SK-N-MC (cell line): ENCODE data around the gene TRIP6.
A peak's percentile ranks its signal among the peaks of the same experiment; 100 is the strongest.

Experiments used
- DNase-seq: peaks from one replicate; pipeline ENCODE4 v3.0.0-alpha.2; 2011; ENCODE audit warnings: low read depth, low spot score
- H3K27ac ChIP-seq: fragments of 200-600 bp; sonication (generic); 2 replicates; pipeline ENCODE4 v1.5.1; 2016; ENCODE audit warnings: mixed run types
- H3K36me3 ChIP-seq: fragments of 200-600 bp; sonication (generic); 2 replicates; pipeline ENCODE4 v1.6.1; 2017; ENCODE audit warnings: antibody characterized with exemption, low read length, mixed read lengths; ENCODE audit not compliant: insufficient read depth
- H3K4me3 ChIP-seq: fragments of 200-600 bp; sonication (generic); 2 replicates; pipeline ENCODE4 v1.5.1; 2016
- H3K9ac ChIP-seq: fragments of 200-600 bp; sonication (generic); 2 replicates; pipeline ENCODE4 v1.8.0; 2017; ENCODE audit warnings: mixed run types, mixed read lengths; ENCODE audit not compliant: insufficient read length
- H3K9me3 ChIP-seq: fragments of 200-600 bp; sonication (generic); 2 replicates; pipeline ENCODE4 v1.6.1; 2017; ENCODE audit warnings: low read depth, mild to moderate bottlenecking, antibody characterized with exemption, low read length, moderate library complexity, mixed read lengths
- EZH2 ChIP-seq: fragments of 200-600 bp; sonication (generic); IDR thresholded peaks from one replicate; pipeline ENCODE4 v1.6.1; 2017; ENCODE audit warnings: antibody characterized with exemption
- FOXP2 ChIP-seq: optimal IDR thresholded peaks from 2 replicates; pipeline ENCODE3; 2011; ENCODE audit warnings: mild to moderate bottlenecking, moderate library complexity; ENCODE audit not compliant: insufficient read depth; ENCODE audit errors: extremely low read length, control extremely low read depth
- POLR2AphosphoS5 ChIP-seq: IDR thresholded peaks from 2 replicates; pipeline ENCODE4 v1.6.1; 2012; ENCODE audit warnings: mild to moderate bottlenecking, low read depth, low read length, borderline replicate concordance

The TRIP6 gene

GRCh38 chr7:100825215-100825671 is 41.9 kb upstream of the TRIP6 start:
- TF ChIP-seq FOXP2: no peak
- TF ChIP-seq EZH2: no peak
- Histone ChIP-seq H3K36me3 (peaks cover 40% of the 10 kb centered on the region), H3K27ac (no peak overlapping the region), H3K9me3 (no peaks in the 10 kb centered on the region), H3K4me3 (peak overlapping the region; percentile 91), H3K9ac (peak overlapping the region; percentile 87)
- DNase-seq: no peak

DNA sequence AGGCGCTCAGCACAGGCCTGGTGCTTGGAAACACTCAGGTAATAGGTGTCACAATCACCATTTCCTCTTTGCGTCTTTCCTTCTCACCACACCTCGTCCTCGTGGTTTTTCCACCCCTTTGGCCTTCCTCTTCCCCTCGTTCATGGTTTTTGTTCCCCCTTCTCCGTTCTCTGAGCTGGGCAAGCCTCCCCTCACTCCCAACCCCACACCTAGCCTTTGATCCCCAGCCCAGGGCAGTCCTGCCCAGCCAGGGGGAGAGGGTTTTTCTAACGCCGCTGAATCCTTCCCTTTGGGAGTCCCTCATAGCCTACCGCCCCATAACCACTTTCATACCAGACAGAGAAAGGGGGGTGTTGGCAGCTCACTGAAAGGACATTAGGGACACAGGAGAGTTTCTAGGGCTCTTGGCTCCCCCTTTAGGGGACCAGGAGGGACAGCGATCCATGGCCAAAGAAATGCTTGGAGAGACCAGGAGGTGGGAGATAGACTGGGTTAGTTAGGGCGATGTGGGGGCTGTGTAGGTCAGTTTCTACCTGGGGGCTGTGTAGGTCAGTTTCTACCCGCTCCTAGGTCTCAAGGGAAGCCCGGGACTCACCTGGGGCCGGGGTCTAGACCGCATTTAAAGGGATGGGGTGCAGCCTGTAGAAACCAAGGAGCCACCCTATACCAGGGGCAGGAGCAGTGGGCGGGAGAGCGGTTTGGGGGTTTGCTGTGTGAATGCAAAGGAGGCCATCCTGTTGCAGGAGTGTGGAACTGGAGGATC is 41.3 kb upstream of the TRIP6 start:
- H3K27ac ChIP-seq: no peak overlapping the region; the same call in 1 of the 2 replicates
- peaks cover 33% of the 10 kb centered on the region for H3K36me3 ChIP-seq
- DNase-seq: no peak
- H3K4me3 ChIP-seq: peak overlapping the region; percentile 91
- TF ChIP-seq FOXP2: no peak
- no peak for TF ChIP-seq POLR2AphosphoS5
- TF ChIP-seq EZH2: no peak
- peak overlapping the region; percentile 87 for H3K9ac ChIP-seq
- H3K9me3 ChIP-seq: no peaks in the 10 kb centered on the region

DNA sequence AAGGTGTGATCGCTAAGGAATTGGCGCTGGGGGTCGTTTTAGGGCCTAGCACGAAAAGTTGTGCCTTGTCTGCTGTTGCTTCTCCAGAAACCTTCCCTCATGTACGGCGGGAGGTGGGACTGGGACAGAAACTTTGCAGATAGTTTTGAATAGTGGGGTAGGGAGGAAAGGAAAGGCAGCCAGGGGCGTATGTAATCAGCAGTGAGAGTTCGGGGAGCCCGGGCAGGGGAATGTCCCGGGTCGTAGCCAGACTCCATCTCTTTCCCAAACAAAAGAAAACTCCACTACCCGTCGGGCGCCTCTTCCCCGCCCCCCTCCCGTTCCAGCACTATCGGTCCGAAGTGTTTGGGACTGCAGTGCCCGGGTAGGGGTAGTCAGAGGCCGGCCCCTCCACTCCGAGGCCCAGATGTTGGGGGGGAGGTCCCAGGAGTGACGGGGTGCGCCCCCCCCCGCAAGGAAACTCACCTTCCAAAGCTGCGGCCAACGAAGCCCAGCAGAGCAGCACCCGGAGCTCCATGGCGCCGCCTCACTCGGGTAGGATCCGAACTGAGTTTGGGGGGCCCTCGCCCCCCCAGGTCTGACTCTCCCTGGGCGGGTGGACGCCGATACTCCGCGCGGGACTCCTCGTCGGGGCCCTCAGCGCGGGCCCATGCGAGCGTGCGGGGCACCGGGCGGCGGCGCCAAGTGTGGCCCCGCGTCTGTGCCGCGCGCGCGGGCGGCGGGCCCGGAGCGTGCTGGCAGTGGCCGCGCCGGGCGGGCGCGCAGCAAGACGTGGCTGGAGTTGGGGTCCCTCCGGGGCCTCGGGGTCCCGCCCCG is 40.5 kb upstream of the TRIP6 start:
- Histone ChIP-seq H3K36me3 (peaks cover 30% of the 10 kb centered on the region), H3K9ac (peak overlapping the region; percentile 87), H3K9me3 (no peaks in the 10 kb centered on the region), H3K4me3 (peak overlapping the region; percentile 91), H3K27ac (peak overlapping the region; percentile 68)
- no peak for DNase-seq
- TF ChIP-seq FOXP2 (no peak), EZH2 (no peak), POLR2AphosphoS5 (no peak)

DNA sequence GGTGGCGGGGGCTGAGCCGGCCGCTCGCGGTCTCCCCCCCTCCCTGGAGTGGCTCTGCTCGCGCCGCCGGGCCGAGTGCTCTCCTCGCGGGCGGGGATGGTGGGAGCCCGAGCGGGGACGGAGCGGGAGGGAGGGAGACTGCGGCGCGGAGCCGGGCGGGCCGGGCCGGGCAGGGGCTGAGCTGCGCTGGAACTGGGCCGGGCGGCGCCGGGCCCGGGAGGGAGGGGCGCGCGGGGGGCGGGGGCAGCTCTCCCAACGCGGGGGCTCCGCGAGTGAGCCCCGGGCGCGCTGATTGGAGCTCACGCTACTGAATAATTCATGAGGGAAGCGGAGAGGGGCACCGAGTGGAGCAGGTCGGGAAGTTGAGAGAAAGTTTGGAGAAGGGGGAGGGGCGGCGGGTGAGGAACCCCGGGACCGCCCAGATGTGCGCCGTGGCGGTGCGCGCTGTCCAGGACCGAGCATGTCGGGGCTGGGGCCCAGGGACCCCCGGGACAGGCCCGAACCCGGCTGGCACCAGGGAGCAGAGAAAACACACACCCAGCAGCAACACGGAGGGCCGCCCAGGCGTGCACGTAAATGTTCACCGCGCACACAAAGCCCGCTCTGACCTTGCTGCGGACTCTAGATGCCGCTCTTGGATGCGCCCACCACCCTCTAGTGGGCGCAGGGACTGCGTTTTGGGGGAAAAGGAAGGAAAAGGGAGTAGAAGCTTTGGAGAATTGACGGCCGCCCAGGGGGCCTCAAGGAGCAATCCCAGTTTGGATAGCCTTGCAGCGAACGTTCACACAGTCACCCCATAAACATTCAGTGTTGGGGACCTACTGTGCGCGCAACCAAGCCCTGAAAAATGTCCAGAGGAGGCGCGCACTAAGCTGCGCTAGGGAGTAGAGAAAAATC is 39.6 kb upstream of the TRIP6 start, which contains the start of gene EPHB4:
TSS of gene EPHB4 (minus strand) at position 194 of the 897 bp plus-strand sequence. CDS start 493 bp downstream, outside the sequence.
- H3K9me3 ChIP-seq: no peaks in the 10 kb centered on the region
- H3K4me3 ChIP-seq: peak within 1 kb of the TSS; percentile 91
- H3K9ac ChIP-seq: peak within 1 kb of the TSS; percentile 87
- DNase-seq: peak; percentile 64
- no peak for TF ChIP-seq FOXP2
- TF ChIP-seq POLR2AphosphoS5: peak; percentile 73; the same call in 1 of the 2 replicates
- peaks cover 21% of the 10 kb centered on the region for H3K36me3 ChIP-seq
- H3K27ac ChIP-seq: peak within 1 kb of the TSS; percentile 84

- Histone ChIP-seq H3K9me3 (no peaks in the 10 kb centered on the region), H3K9ac (no peak overlapping the region), H3K27ac (no peak overlapping the region), H3K36me3 (peaks cover 5% of the 10 kb centered on the region), H3K4me3 (peak overlapping the region; percentile 91; the same call in 1 of the 2 replicates)
- DNase-seq: no peak
- TF ChIP-seq POLR2AphosphoS5 (no peak), FOXP2 (no peak), EZH2 (no peak)
These were observed 38.0 kb upstream of the TRIP6 start for GRCh38 chr7:100829150-100829716.

- Histone ChIP-seq H3K9me3 (no peaks in the 10 kb centered on the region), H3K4me3 (no peak overlapping the region), H3K27ac (peak overlapping the region; percentile 33; the same call in 1 of the 2 replicates), H3K36me3 (no peaks in the 10 kb centered on the region), H3K9ac (no peak overlapping the region)
- TF ChIP-seq FOXP2 (no peak), POLR2AphosphoS5 (no peak), EZH2 (no peak)
- DNase-seq: no peak
These were observed 36.8 kb upstream of the TRIP6 start for GRCh38 chr7:100830396-100830795.

GRCh38 chr7:100832281-100832633 is 34.9 kb upstream of the TRIP6 start:
- Histone ChIP-seq H3K27ac (no peak overlapping the region), H3K9me3 (no peaks in the 10 kb centered on the region), H3K9ac (no peak overlapping the region), H3K4me3 (no peak overlapping the region), H3K36me3 (no peaks in the 10 kb centered on the region)
- no peak for DNase-seq
- TF ChIP-seq EZH2 (no peak), POLR2AphosphoS5 (no peak), FOXP2 (no peak)
